Adrenal gland (tissue), 5 donors: ENCODE measurements around the gene TRMT61A.

Experiments used
- POLR2A ChIP-seq, 2 donors: fragments of 450-650 bp; IDR thresholded peaks; one replicate each; pipeline ENCODE4 v1.6.1; 2017; ENCODE audit warnings: antibody characterized with exemption in 2 of 2, mild to moderate bottlenecking in 2 of 2, moderate library complexity in 1 of 2
- TF ChIP-seq, protein P1 (sequence below), 6 experiments: fragments of 450-650 bp in 4 of 6; fragments of 200-600 bp in 2 of 6; sonication (generic) in 1 of 6; IDR thresholded peaks; 1 replicate in 5 of 6; 2 replicates in 1 of 6; pipeline versions ENCODE4 v1.5.1 to v1.8.0; 2016 to 2021; ENCODE audit warnings: antibody characterized with exemption in 6 of 6, mild to moderate bottlenecking in 2 of 6, moderate library complexity in 1 of 6
- donor health status: DM: no; HTN: no; CAD: no.

DNA sequence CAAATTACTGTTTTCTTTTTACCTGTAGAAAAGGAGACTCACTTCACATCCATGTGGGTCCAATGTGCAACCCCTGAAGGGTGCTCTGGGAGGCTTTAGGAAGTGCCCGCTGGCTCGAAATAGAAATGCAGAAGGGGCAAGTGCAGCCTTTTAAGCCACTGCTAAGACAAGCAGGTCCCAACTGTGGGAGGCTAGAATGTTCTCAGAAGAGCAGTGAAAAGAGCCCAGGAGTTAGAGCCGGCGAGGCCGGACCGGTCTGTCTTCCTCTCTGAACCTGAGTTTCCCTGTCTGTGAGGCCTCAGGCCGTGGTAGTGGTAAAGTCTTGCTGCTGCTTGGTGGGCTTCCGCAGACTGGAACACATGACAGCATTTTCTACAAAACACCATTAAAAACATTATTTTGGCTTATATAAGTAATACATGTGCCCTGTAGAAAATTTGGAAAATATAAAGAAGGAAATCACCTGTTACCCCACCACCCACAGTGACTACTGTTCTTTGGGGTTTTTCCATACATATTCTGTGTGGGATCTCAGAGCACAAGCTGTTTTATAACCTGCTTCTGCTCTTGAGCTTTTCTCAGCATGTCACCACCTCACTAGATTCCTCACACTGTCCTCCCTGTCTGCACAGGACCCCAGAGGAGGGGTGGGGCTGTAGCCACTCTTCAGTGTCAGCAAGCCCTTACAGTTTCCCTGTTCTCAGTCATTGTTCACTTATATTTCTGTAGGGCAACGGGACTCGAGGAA lies 12.4 kb upstream of the TRMT61A start:
- TF ChIP-seq, protein P1, sequence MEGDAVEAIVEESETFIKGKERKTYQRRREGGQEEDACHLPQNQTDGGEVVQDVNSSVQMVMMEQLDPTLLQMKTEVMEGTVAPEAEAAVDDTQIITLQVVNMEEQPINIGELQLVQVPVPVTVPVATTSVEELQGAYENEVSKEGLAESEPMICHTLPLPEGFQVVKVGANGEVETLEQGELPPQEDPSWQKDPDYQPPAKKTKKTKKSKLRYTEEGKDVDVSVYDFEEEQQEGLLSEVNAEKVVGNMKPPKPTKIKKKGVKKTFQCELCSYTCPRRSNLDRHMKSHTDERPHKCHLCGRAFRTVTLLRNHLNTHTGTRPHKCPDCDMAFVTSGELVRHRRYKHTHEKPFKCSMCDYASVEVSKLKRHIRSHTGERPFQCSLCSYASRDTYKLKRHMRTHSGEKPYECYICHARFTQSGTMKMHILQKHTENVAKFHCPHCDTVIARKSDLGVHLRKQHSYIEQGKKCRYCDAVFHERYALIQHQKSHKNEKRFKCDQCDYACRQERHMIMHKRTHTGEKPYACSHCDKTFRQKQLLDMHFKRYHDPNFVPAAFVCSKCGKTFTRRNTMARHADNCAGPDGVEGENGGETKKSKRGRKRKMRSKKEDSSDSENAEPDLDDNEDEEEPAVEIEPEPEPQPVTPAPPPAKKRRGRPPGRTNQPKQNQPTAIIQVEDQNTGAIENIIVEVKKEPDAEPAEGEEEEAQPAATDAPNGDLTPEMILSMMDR (IDR thresholded peaks at IDR 0.05): no peak
- TF ChIP-seq POLR2A (IDR thresholded peaks at IDR 0.05): no peak
